Naive thymus-derived CD4-positive, alpha-beta T cell (primary cell): ENCODE data around the gene TTBK2. TPM values are rescaled to one million over a fixed set of nuclear protein-coding genes. Genes with fewer than 3 reads are reported as not detected.
"Not testable (repeated sequence)": the region's sequence is repeated elsewhere in the genome, so short reads cannot be mapped to it uniquely, and the experiment has no call there.

ENCODE experiments used
- ATAC-seq: fragments of 150-1000 bp; cut with Tn5 transposase; 2 replicates; pipeline ENCODE4 v1.10.0; 2021; ENCODE audit warnings: mild to moderate bottlenecking, moderate library complexity
- CTCF ChIA-PET: fragments of 350-600 bp; sonication (Branson Sonifier 250); formaldehyde crosslinking; loops from one replicate; lab custom pipeline; 2021; ENCODE audit warnings: antibody characterized with exemption; lab: Charles Lee
- POLR2A ChIA-PET: fragments of 350-600 bp; sonication (Branson Sonifier 250); formaldehyde crosslinking; loops from one replicate; lab custom pipeline; 2021; ENCODE audit warnings: antibody characterized with exemption, inconsistent platforms; lab: Charles Lee
- DNase-seq, 9 donors: peaks; one replicate each; pipeline versions ENCODE4 v3.0.0 to v3.0.0-alpha.2; 2020 to 2022; ENCODE audit warnings: mixed read lengths in 1 of 9
- H3K27ac ChIP-seq: one replicate; pipeline ENCODE4 v1.7.0; 2013; ENCODE audit warnings: mild to moderate bottlenecking, low read depth, low read length, moderate library complexity
- H3K27me3 ChIP-seq, 2 donors: one replicate each; pipeline ENCODE4 v1.7.0; 2013; ENCODE audit warnings: low read length in 2 of 2, mild to moderate bottlenecking in 2 of 2, moderate library complexity in 2 of 2; ENCODE audit not compliant: control insufficient read depth in 2 of 2, insufficient read depth in 2 of 2
- H3K36me3 ChIP-seq, 3 experiments: 1 replicate in 2 of 3; 2 replicates in 1 of 3; pipeline ENCODE4 v1.7.0; 2013; ENCODE audit warnings: low read length in 3 of 3, mild to moderate bottlenecking in 3 of 3, moderate library complexity in 1 of 3; ENCODE audit not compliant: insufficient read depth in 3 of 3, control insufficient read depth in 2 of 3
- H3K4me1 ChIP-seq, 2 donors: one replicate each; pipeline ENCODE4 v1.7.0; 2013; ENCODE audit warnings: low read length in 2 of 2, mild to moderate bottlenecking in 2 of 2, moderate library complexity in 1 of 2; ENCODE audit not compliant: control insufficient read depth in 2 of 2, insufficient read depth in 2 of 2
- H3K4me3 ChIP-seq: 2 replicates; pipeline ENCODE4 v1.7.0; 2013; ENCODE audit warnings: mild to moderate bottlenecking, low read length
- H3K9me3 ChIP-seq, 3 experiments: 1 replicate in 2 of 3; 2 replicates in 1 of 3; pipeline ENCODE4 v1.7.0; 2013; ENCODE audit warnings: low read length in 3 of 3; ENCODE audit not compliant: control insufficient read depth in 2 of 3
- H3K27ac Mint-ChIP-seq, 9 donors: one replicate each; pipeline ENCODE4 v1.8.0; 2020 to 2022; ENCODE audit warnings: mixed read lengths in 9 of 9, mild to moderate bottlenecking in 8 of 9, moderate library complexity in 5 of 9, inconsistent platforms in 2 of 9
- H3K27me3 Mint-ChIP-seq, 5 donors: one replicate each; pipeline ENCODE4 v1.8.0; 2021 to 2022; ENCODE audit warnings: mixed read lengths in 5 of 5, mild to moderate bottlenecking in 1 of 5
- H3K36me3 Mint-ChIP-seq, 5 donors: one replicate each; pipeline ENCODE4 v1.8.0; 2020 to 2022; ENCODE audit warnings: mixed read lengths in 5 of 5, mild to moderate bottlenecking in 3 of 5, inconsistent platforms in 1 of 5
- H3K4me1 Mint-ChIP-seq, 7 donors: one replicate each; pipeline ENCODE4 v1.8.0; 2020 to 2022; ENCODE audit warnings: mixed read lengths in 7 of 7, mild to moderate bottlenecking in 3 of 7, inconsistent platforms in 1 of 7
- H3K4me3 Mint-ChIP-seq, 10 donors: one replicate each; pipeline ENCODE4 v1.8.0; 2020 to 2022; ENCODE audit warnings: mild to moderate bottlenecking in 10 of 10, mixed read lengths in 10 of 10, moderate library complexity in 6 of 10, inconsistent platforms in 2 of 10
- H3K9me3 Mint-ChIP-seq, 11 donors: one replicate each; pipeline ENCODE4 v1.8.0; 2020 to 2022; ENCODE audit warnings: mixed read lengths in 11 of 11, mild to moderate bottlenecking in 4 of 11, inconsistent platforms in 1 of 11, moderate library complexity in 1 of 11
- intact Hi-C, 2 donors: fragments of 100-400 bp; cut with micrococcal nuclease; formaldehyde crosslinking; loops; one replicate each; pipeline ENCODE4 v1.15.1; 2023
- polyA plus RNA-seq, 2 donors: library from polyadenylated mRNA; unstranded; fragments of 300-500 nt; fragmentation: Illumina TruSeq; gene quantifications; one replicate each; pipeline ENCODE4 v1.2.3, GENCODE V29; 2021
- total RNA-seq, 6 experiments: library from RNA in 5 of 6; stranded (reverse) in 5 of 6; gene quantifications; 1 replicate in 5 of 6; 2 replicates in 1 of 6; pipeline ENCODE4 v1.2.3 and lab custom pipeline; 2021 to 2026

The TTBK2 gene
- total and polyA plus RNA-seq, 7 experiments from 2014 or later: 12.5 to 30.5 (median 26.1) TPM

- Mint-ChIP-seq H3K27me3 (no peaks in the 10 kb centered on the region), H3K9me3 (no peaks in the 10 kb centered on the region), H3K27ac (no peak overlapping the region), H3K4me3 (no peak overlapping the region), H3K4me1 (no peaks in the 10 kb centered on the region), H3K36me3 (peaks cover 8 to 40% (median 9%) of the 10 kb centered on the region in 5 donors)
- ChIA-PET CTCF (no interaction called here), POLR2A (no interaction called here)
- H3K4me1 ChIP-seq: no peaks in the 10 kb centered on the region
- intact Hi-C loops: no loop called here
- no peaks in the 10 kb centered on the region for H3K9me3 ChIP-seq
- DNase-seq (no peak), ATAC-seq (no peak)
- H3K27me3 ChIP-seq: no peaks in the 10 kb centered on the region
- no peak overlapping the region for H3K4me3 ChIP-seq
- no peak overlapping the region for H3K27ac ChIP-seq
- peaks cover 0 to 10% (median 0%) of the 10 kb centered on the region in 3 experiments for H3K36me3 ChIP-seq
Measured at GRCh38 chr15:42785569-42785968, 135.0 kb downstream of the TTBK2 start.

GRCh38 chr15:42784705-42785104 lies 135.9 kb downstream of the TTBK2 start:
- CTCF ChIA-PET: no interaction called here
- Histone ChIP-seq H3K36me3 (peaks cover 0 to 10% (median 0%) of the 10 kb centered on the region in 3 experiments), H3K27me3 (no peaks in the 10 kb centered on the region), H3K27ac (no peak overlapping the region), H3K9me3 (no peaks in the 10 kb centered on the region), H3K4me1 (no peaks in the 10 kb centered on the region), H3K4me3 (no peak overlapping the region)
- POLR2A ChIA-PET: no interaction called here
- peak overlapping the region in 1 of 9 donors; percentile 36 for H3K27ac Mint-ChIP-seq
- H3K27me3 Mint-ChIP-seq: no peaks in the 10 kb centered on the region
- ATAC-seq (no peak), DNase-seq (no peak)
- H3K4me1 Mint-ChIP-seq: no peaks in the 10 kb centered on the region
- no peaks in the 10 kb centered on the region for H3K9me3 Mint-ChIP-seq
- no peak overlapping the region for H3K4me3 Mint-ChIP-seq
- peaks cover 8 to 37% (median 9%) of the 10 kb centered on the region in 5 donors for H3K36me3 Mint-ChIP-seq
- intact Hi-C loops: no loop called here

GRCh38 chr15:42782716-42783115 lies 137.9 kb downstream of the TTBK2 start:
- Mint-ChIP-seq H3K36me3 (peaks cover 8 to 30% (median 13%) of the 10 kb centered on the region in 5 donors), H3K27ac (no peak overlapping the region), H3K4me1 (no peaks in the 10 kb centered on the region), H3K27me3 (no peaks in the 10 kb centered on the region), H3K4me3 (no peak overlapping the region), H3K9me3 (no peaks in the 10 kb centered on the region)
- ChIA-PET POLR2A (interaction anchor here (1.0 kb wide), 1 partner anchor 26 kb away, joined by 3 read pairs; no protein-coding TSS in a partner anchor), CTCF (no interaction called here)
- no peak for DNase-seq
- ATAC-seq: no peak
- Histone ChIP-seq H3K4me3 (no peak overlapping the region), H3K36me3 (peaks cover 0 to 10% (median 0%) of the 10 kb centered on the region in 3 experiments), H3K27me3 (no peaks in the 10 kb centered on the region), H3K4me1 (no peaks in the 10 kb centered on the region), H3K27ac (no peak overlapping the region), H3K9me3 (no peaks in the 10 kb centered on the region)
- intact Hi-C loops: no loop called here

GRCh38 chr15:42775416-42775815 lies 145.2 kb downstream of the TTBK2 start:
- Histone ChIP-seq H3K36me3 (peaks cover 0 to 31% (median 6%) of the 10 kb centered on the region in 3 experiments), H3K9me3 (no peaks in the 10 kb centered on the region), H3K27me3 (no peaks in the 10 kb centered on the region), H3K27ac (no peak overlapping the region), H3K4me3 (no peak overlapping the region), H3K4me1 (no peaks in the 10 kb centered on the region)
- ChIA-PET POLR2A (no interaction called here), CTCF (interaction anchor here (0.5 to 0.6 kb wide), 2 partner anchors 95 to 1302 kb away, joined by 3 read pairs; no protein-coding TSS in a partner anchor)
- ATAC-seq: no peak
- Mint-ChIP-seq H3K27me3 (no peaks in the 10 kb centered on the region), H3K9me3 (peaks cover 0 to 4% (median 0%) of the 10 kb centered on the region in 11 donors), H3K4me3 (no peak overlapping the region), H3K36me3 (peaks cover 6 to 57% (median 36%) of the 10 kb centered on the region in 5 donors), H3K27ac (no peak overlapping the region), H3K4me1 (peaks cover 0 to 7% (median 0%) of the 10 kb centered on the region in 7 donors)
- intact Hi-C loops: no loop called here
- DNase-seq: no peak

GRCh38 chr15:42772901-42773300 lies 147.7 kb downstream of the TTBK2 start:
- no peak for ATAC-seq
- ChIA-PET POLR2A (no interaction called here), CTCF (no interaction called here)
- intact Hi-C loops: no loop called here
- Mint-ChIP-seq H3K4me3 (no peak overlapping the region), H3K4me1 (peaks cover 0 to 7% (median 2%) of the 10 kb centered on the region in 7 donors), H3K27ac (no peak overlapping the region), H3K36me3 (peaks cover 22 to 82% (median 50%) of the 10 kb centered on the region in 5 donors), H3K27me3 (no peaks in the 10 kb centered on the region), H3K9me3 (peaks cover 0 to 7% (median 3%) of the 10 kb centered on the region in 11 donors)
- no peak for DNase-seq
- Histone ChIP-seq H3K9me3 (no peaks in the 10 kb centered on the region), H3K36me3 (peaks cover 0 to 31% (median 6%) of the 10 kb centered on the region in 3 experiments), H3K4me3 (no peak overlapping the region), H3K27ac (no peak overlapping the region), H3K27me3 (no peaks in the 10 kb centered on the region), H3K4me1 (no peaks in the 10 kb centered on the region)

- ATAC-seq (no peak), DNase-seq (no peak)
Measured at GRCh38 chr15:42772144-42772543, 148.4 kb downstream of the TTBK2 start.

GRCh38 chr15:42766109-42766508 lies 154.5 kb downstream of the TTBK2 start:
- peaks cover 15 to 54% (median 35%) of the 10 kb centered on the region in 11 donors for H3K9me3 Mint-ChIP-seq
- ATAC-seq, H3K9me3 ChIP-seq, H3K36me3 ChIP-seq, H3K27ac Mint-ChIP-seq, DNase-seq, H3K27me3 Mint-ChIP-seq, POLR2A ChIA-PET, H3K4me3 ChIP-seq, H3K4me1 Mint-ChIP-seq, H3K4me3 Mint-ChIP-seq, H3K27ac ChIP-seq, CTCF ChIA-PET, H3K4me1 ChIP-seq, H3K27me3 ChIP-seq, intact Hi-C loops: not testable (repeated sequence)
- peaks cover 38 to 92% (median 77%) of the 10 kb centered on the region in 5 donors for H3K36me3 Mint-ChIP-seq

More at GRCh38 chr15:42772144-42772543, 148.4 kb downstream of the TTBK2 start:
- POLR2A ChIA-PET: no interaction called here
- no peaks in the 10 kb centered on the region for H3K9me3 ChIP-seq
- H3K9me3 Mint-ChIP-seq: peaks cover 0 to 11% (median 4%) of the 10 kb centered on the region in 11 donors
- no peak overlapping the region for H3K4me3 ChIP-seq
- H3K36me3 ChIP-seq: peaks cover 0 to 31% (median 6%) of the 10 kb centered on the region in 3 experiments
- H3K4me3 Mint-ChIP-seq: no peak overlapping the region
- H3K27ac ChIP-seq: no peak overlapping the region
- H3K4me1 ChIP-seq: no peaks in the 10 kb centered on the region
- peaks cover 0 to 10% (median 4%) of the 10 kb centered on the region in 7 donors for H3K4me1 Mint-ChIP-seq
- CTCF ChIA-PET: no interaction called here
- H3K27ac Mint-ChIP-seq: no peak overlapping the region
- no peaks in the 10 kb centered on the region for H3K27me3 ChIP-seq
- intact Hi-C loops: no loop called here
- peaks cover 23 to 83% (median 58%) of the 10 kb centered on the region in 5 donors for H3K36me3 Mint-ChIP-seq
- no peaks in the 10 kb centered on the region for H3K27me3 Mint-ChIP-seq
